Stimulated activated CD4-positive, alpha-beta T cell treated with anti-CD3 and anti-CD28 coated beads, Interleukin-4, amount 100 ng/mL, for 1 hour (primary cell): ENCODE data around the gene ZNF76.

Experiments
- DNase-seq: peaks from one replicate; pipeline ENCODE4 v3.0.0-alpha.2; 2020

The ZNF76 gene

DNA sequence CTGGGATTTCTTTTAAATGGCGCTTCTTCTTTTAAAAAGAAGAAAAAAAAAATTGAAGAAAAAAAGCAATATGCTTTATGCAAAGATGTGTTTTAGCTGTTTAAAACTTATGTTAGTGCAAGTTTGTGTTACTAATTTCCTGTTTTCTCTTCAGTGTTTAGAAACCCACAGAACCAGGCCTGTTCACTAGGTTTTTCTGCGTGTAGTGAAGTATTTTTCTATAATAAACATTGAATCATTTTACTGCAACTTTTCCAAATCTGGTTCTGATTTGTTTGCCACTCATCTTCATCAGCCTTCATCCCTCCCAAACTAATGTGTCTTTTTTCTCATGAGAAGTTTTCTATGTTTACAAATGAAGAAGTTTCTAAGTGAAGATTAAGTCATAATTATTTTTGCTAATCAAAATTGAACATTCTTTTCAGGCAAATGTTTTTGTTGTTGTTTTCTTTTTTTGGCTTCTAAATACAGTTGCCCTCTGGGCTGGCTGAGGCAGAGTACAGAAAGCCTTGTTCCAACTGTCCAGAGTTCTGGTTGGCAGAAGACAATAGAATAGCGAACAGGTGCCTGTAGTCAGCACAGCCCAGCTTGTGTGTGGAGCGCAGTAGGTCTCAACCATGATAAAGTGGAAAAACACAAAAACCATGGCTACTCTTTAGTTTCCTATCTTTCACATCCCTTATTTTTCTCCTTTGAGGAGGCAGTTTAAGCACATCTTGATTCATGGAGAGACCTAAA lies 14.5 kb downstream of the ZNF76 start:
- DNase-seq, result no peak

- DNase-seq, result no peak
Measured at GRCh38 chr6:35275744-35276260, 16.3 kb downstream of the ZNF76 start.

- no peak for DNase-seq
Measured at GRCh38 chr6:35278708-35279107, 19.2 kb downstream of the ZNF76 start.

DNA sequence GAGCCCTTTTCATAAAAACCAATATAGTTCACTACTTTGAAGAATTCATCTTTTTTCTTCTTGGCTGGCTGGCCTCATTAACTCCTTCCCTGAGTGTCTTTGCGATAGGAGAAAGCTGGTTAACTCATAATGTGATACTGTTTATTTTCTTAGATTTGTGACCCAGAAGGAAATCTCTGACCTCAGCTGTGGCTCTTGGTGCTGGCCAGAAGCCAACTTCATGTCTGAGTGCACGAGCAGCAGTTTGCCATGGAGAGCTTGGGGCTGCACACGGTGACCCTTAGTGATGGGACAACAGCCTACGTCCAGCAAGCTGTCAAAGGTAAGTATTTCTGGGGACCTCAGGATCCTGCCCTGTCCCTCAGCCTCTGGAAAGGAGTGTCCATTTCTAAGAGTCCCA lies 21.4 kb downstream of the ZNF76 start:
- DNase-seq, result no peak

DNA sequence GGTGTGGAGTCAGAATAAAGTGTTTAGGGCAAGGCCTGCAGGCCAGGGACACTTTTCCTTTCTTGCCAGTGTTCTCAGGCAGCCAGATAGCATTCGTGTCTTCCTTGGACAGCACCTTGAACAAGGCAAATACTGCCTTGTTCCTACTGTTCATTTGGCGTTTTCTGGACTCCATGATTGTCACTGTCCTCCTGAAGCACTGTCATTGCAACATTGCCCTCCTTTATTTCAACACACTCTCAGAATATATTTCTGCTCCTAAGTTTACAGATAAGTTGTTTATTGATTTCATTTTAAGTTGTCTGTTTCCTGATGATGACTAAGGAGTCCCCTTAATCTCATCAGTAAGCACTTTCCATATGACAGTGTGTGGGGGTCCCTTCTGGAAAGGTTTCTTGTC lies 22.9 kb downstream of the ZNF76 start:
- DNase-seq, result no peak

DNA sequence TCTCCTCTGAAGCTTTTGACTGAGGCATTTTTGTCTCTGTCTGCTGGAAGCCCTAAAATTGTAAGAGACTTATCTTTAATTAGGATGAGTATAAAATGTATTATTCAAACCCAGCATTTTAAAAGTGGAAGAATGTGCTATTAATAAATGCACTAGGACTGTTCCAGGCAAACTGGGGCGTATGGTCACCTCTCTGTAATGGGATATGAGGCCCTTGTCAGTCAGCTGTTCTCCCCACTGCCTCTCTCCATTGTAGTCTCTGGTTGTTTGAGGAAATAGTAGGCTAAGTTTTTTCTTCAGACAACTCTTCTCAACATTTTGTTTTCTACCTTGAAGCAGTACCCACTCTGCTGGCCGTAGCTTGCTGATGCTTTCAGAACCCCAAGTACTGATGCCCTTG lies 23.8 kb downstream of the ZNF76 start:
- no peak for DNase-seq

GRCh38 chr6:35287671-35288396 lies 28.3 kb downstream of the ZNF76 start:
- no peak for DNase-seq

- DNase-seq, result no peak
Measured at GRCh38 chr6:35288834-35289233, 29.3 kb downstream of the ZNF76 start.

DNA sequence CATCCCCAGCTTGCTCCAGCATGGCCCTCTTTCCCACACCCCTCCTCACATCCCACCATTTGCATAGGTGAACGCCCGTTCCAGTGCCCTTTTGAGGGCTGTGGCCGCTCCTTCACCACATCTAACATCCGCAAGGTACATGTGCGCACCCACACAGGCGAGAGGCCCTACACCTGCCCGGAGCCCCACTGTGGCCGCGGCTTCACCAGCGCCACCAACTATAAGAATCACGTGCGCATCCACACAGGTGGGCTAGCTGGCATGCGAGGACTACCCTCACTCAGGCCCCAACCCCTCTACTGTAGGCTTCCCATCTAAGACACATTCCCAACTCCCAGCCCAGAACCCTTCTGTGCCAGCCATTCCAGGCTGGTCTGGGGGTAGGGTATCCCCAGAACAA lies 32.0 kb downstream of the ZNF76 start:
- DNase-seq, result no peak

DNA sequence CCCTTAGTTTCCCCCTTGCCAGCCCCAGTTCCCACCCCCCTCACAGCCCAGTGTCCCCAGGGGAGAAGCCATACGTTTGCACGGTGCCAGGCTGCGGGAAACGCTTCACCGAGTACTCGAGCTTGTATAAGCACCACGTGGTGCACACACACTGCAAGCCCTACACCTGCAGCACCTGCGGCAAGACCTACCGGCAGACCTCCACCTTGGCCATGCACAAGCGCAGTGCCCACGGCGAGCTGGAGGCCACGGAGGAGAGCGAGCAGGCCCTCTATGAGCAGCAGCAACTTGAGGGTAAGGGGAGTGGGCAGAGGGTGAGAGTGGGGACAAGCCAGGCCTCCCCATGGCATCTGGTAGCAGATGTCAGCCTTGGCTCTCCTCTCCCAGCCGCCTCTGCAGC lies 33.0 kb downstream of the ZNF76 start:
- DNase-seq, result no peak

DNA sequence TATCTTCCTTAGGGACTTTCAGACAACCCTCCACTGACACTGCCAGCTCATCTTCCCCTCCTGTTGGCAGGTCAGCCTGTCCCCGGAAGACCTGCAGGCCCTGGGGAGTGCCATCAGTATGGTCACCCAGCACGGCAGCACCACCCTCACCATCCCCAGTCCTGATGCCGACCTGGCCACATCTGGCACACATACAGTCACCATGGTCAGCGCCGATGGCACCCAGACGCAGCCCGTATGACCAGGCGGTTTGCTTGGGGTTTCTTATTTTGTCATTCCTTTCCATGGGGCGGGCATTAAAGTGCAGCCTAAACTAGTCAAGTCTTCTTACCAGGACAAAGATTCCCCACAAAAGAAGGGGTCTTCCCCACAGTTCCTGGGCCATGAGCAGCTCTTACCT lies 34.1 kb downstream of the ZNF76 start:
- no peak for DNase-seq

DNA sequence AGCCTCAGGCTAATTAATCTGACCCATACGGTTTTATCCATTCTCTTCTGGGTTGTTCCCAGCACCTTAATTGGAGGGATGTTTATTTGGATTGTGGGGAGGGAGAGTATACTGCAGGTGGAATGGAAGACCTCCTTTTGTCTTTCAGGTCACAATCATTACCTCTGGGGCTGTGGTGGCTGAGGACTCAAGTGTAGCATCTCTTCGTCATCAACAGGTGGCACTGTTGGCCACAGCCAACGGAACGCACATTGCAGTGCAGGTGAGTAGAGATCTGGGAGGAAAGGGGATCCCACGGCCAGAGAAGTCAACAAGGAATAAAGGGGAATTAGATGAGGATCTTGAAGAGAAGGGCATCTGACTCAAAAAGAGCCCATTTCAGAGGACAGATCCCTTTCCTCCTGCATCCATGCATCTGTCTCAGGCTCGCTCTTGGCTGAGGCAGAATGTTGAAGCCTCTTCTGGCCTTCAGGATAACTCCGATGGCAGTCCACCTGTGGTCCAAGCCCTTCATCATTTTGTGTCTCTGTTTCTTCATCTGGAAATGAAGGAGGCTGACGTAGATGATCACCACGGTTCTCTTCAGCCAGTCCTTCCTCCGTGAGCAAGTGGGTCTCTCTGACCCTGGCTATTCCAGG lies 34.9 kb downstream of the ZNF76 start:
- peak; percentile 47 for DNase-seq

DNA sequence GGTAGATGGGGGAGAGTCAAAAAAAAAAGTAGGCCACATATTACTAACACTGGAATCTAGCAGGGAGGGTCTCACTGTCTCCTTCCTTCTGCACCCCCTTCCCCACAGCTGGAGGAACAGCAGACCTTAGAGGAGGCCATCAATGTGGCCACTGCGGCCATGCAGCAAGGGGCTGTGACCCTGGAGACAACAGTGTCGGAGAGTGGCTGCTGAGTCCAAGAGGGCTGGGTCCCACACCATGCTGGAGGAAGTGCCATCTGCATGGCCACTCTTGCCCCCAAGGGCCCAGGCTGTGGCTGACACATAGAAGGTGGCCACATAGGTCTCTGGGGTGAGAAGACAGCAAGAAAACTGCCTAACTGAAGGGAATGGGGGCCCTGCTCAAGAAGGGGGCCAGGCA lies 35.5 kb downstream of the ZNF76 start:
- DNase-seq, result no peak

- DNase-seq, result no peak
Measured at GRCh38 chr6:35295521-35296315, 36.2 kb downstream of the ZNF76 start.

DNA sequence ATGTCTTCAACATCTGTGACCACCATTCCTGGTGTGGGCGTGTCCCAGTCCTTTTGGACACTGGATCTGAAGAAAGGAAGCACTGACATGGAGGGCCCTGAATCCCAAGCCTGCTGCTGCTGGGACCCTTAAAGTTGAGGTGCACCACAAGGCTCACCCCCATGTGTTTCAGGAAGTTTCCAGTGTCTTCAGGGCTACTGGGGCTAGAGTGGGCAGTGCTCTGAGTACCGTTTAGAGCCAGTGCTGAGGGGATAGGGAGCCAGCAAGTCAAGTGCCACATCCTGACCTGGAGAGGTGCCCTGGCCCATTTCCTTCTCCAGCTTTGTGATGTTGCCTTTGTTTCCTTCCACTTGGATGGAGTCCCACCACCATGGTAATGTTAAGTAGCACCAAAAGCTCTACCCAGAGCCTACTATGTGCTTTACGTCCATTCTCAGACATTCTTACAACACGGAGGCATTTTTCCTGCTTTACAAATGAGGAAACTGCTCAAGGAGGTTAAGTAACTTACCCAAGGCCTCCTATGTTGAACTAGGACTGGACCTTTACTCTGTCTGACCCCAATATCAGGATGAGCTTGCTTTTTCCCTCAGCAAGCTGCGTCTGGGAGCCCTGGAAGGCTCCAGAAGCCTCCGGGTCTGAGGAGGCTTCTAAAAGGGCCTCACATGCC lies 37.5 kb downstream of the ZNF76 start:
- DNase-seq, result no peak

- DNase-seq, result peak; percentile 85
Measured at GRCh38 chr6:35297601-35298481, 38.3 kb downstream of the ZNF76 start, which contains the start of gene DEF6. TSS of gene DEF6 (plus strand) at chr6:35297818. CDS start at chr6:35297857, 39 bp downstream.

- DNase-seq, result no peak
Measured at GRCh38 chr6:35298625-35299140, 39.1 kb downstream of the ZNF76 start.

- no peak for DNase-seq
Measured at GRCh38 chr6:35299674-35300073, 40.1 kb downstream of the ZNF76 start.

GRCh38 chr6:35300848-35301247 lies 41.3 kb downstream of the ZNF76 start:
- no peak for DNase-seq

DNA sequence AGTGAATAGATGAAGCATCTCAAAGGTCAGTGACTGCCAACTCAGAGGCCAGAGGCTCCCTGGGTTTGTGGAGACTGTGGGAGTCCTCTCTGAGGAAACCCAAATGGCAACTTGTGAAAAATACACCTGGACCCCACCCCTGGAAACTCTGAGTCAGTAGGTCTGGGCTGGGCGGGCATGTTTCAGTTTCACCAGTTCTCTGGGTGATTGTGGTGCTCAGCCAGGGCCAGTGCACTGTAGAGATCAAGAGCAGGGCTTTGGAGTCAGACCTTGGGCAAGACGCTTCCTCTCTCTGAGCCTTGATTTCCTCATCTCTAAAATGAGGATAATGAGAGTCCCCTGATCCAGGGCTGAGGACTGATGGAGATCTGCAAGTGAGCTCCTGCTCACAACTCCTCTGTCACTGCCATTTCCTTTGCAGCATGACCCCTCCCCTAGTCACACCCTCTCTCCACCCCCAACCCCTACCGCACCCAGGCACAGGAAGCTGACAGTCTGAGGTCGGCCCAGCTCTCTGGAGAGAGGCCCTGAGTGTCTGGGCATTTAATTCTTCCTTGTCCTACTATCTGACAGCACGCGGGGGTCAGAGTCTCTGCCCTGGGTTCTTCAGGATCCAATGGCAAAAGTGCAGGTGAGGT lies 43.2 kb downstream of the ZNF76 start:
- peak; percentile 77 for DNase-seq

- no peak for DNase-seq
Measured at GRCh38 chr6:35304299-35304698, 44.8 kb downstream of the ZNF76 start.
